MCF 10A (cell line): ENCODE measurements around the gene ADAMTSL3. TPM values are rescaled to one million over a fixed set of nuclear protein-coding genes. Genes with fewer than 3 reads are reported as not detected.
A peak's percentile ranks its signal among the peaks of the same experiment; 100 is the strongest.

Source experiments
- BruUV-seq: library from RNA; stranded (reverse); fragments of 400-500 nt; replicated peaks from 2 replicates; lab custom pipeline; 2021; lab: Mats Ljungman, UMichigan
- CTCF ChIA-PET: fragments of 300-600 bp; sonication (Branson Sonifier 250); formaldehyde crosslinking; extraction: SDS; loops from one replicate; lab custom pipeline; 2021; ENCODE audit warnings: antibody characterized with exemption, inconsistent platforms; lab: Yijun Ruan, JAX
- POLR2A ChIA-PET: fragments of 300-600, 350-650 bp; sonication (Branson Sonifier 250); formaldehyde crosslinking; extraction: SDS; loops from one replicate; lab custom pipeline; 2020; ENCODE audit warnings: antibody characterized with exemption, inconsistent platforms; lab: Yijun Ruan, JAX
- DNase-seq: peaks from one replicate; pipeline ENCODE4 v3.0.0-alpha.2; 2018; ENCODE audit not compliant: unreplicated experiment
- H3K27ac Mint-ChIP-seq: one replicate; pipeline ENCODE4 v1.8.0; 2022; ENCODE audit warnings: mild to moderate bottlenecking, low read depth, mixed read lengths; ENCODE audit not compliant: unreplicated experiment
- H3K27me3 Mint-ChIP-seq: one replicate; pipeline ENCODE4 v1.8.0; 2022; ENCODE audit warnings: mixed read lengths; ENCODE audit not compliant: insufficient read depth, unreplicated experiment
- H3K36me3 Mint-ChIP-seq: one replicate; pipeline ENCODE4 v1.8.0; 2022; ENCODE audit warnings: mild to moderate bottlenecking, moderate library complexity, mixed read lengths; ENCODE audit not compliant: insufficient read depth, unreplicated experiment
- H3K4me1 Mint-ChIP-seq: one replicate; pipeline ENCODE4 v1.8.0; 2022; ENCODE audit warnings: mixed read lengths; ENCODE audit not compliant: insufficient read depth, unreplicated experiment
- H3K4me3 Mint-ChIP-seq: one replicate; pipeline ENCODE4 v1.8.0; 2022; ENCODE audit warnings: mild to moderate bottlenecking, moderate library complexity, mixed read lengths; ENCODE audit not compliant: unreplicated experiment
- H3K9me3 Mint-ChIP-seq: one replicate; pipeline ENCODE4 v1.8.0; 2022; ENCODE audit warnings: mixed read lengths; ENCODE audit not compliant: unreplicated experiment
- CTCF ChIP-seq: fragments of 200-600 bp; IDR thresholded peaks from one replicate; pipeline ENCODE4 v1.8.0; 2022; ENCODE audit warnings: antibody characterized with exemption, mild to moderate bottlenecking; ENCODE audit not compliant: unreplicated experiment
- intact Hi-C: fragments of 100-400 bp; cut with micrococcal nuclease; formaldehyde crosslinking; loops from 2 replicates; pipeline ENCODE4 v1.14.1; 2022
- total RNA-seq: library from RNA; stranded (reverse); gene quantifications from 2 replicates; pipeline ENCODE4 v1.2.3, GENCODE V29; 2022

The ADAMTSL3 gene
- total RNA-seq, 1 experiment from 2014 or later, result 1.2 TPM

DNA sequence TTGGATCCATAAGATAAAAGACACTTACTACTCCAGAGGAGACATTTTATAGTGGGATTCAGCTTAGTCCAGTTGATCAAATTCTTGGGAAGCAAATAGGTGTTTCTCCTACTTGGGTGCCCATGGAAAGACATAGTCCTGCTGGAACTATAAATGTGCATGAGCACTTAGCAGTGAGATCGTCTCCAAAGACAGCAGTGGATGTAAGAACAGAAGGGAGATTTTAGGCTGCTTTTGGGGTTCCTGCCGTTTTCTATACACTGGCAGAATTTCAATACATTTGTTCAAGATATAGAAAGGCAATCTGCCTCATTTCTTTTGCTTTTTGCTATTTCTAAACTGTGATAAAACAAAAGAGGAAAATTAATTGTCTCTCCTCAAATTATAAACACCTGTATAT is 234.0 kb downstream of the ADAMTSL3 start:
- Mint-ChIP-seq H3K9me3 (no peaks in the 10 kb centered on the region), H3K36me3 (no peaks in the 10 kb centered on the region), H3K27me3 (no peaks in the 10 kb centered on the region), H3K4me1 (peaks cover 16% of the 10 kb centered on the region), H3K4me3 (no peak overlapping the region), H3K27ac (no peak overlapping the region)
- ChIA-PET CTCF (interaction anchor here (1.2 kb wide), 1 partner anchor 147 kb away, joined by 4 read pairs; no protein-coding TSS in a partner anchor), POLR2A (interaction anchor here (1.0 kb wide), 1 partner anchor 44 kb away, joined by 5 read pairs; no protein-coding TSS in a partner anchor)
- no TSS peak for BruUV-seq
- DNase-seq, result no peak
- TF ChIP-seq CTCF, result no peak
- intact Hi-C loops, result no loop called here

- Mint-ChIP-seq H3K36me3 (no peaks in the 10 kb centered on the region), H3K4me3 (no peak overlapping the region), H3K9me3 (no peaks in the 10 kb centered on the region), H3K27me3 (no peaks in the 10 kb centered on the region), H3K4me1 (peaks cover 16% of the 10 kb centered on the region), H3K27ac (no peak overlapping the region)
- peak; percentile 6 for DNase-seq
- ChIA-PET POLR2A (interaction anchor here (0.8 to 2.1 kb wide), 12 partner anchors 8 to 304 kb away, joined by 3 to 5 read pairs (median 4); no protein-coding TSS in a partner anchor), CTCF (interaction anchor here (0.7 to 0.8 kb wide), 4 partner anchors 8 to 241 kb away, joined by 3 to 5 read pairs (median 3); no protein-coding TSS in a partner anchor)
- no peak for TF ChIP-seq CTCF
- no TSS peak for BruUV-seq
- intact Hi-C loops, result no loop called here
These were observed 236.1 kb downstream of the ADAMTSL3 start for GRCh38 chr15:83889995-83890394.

DNA sequence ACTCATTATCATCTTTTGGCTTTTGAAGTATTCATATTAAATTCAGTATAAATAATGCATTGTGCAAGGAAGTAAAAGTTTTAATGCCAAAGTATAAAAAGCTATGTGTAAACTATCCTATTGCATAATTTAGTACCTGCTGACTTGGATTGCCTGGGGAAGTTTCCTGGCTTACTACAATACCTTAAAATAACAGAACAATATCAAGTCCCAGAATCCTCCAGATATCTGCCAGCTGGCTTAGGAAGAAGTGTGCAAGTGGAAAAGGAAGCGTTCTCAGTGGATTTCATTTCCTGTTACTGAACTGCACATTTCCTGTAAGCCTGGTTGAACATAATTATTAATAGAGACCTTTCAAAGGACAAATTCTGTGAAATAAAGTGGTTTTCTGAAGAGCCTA is 236.7 kb downstream of the ADAMTSL3 start:
- peak; percentile 61 for DNase-seq
- BruUV-seq, result no TSS peak
- no peak overlapping the region for H3K4me3 Mint-ChIP-seq
- no peaks in the 10 kb centered on the region for H3K27me3 Mint-ChIP-seq
- TF ChIP-seq CTCF, result no peak
- ChIA-PET POLR2A (interaction anchor here (0.8 to 2.1 kb wide), 12 partner anchors 9 to 304 kb away, joined by 3 to 5 read pairs (median 4); no protein-coding TSS in a partner anchor), CTCF (interaction anchor here (0.7 to 0.8 kb wide), 3 partner anchors 9 to 242 kb away, joined by 3 read pairs; no protein-coding TSS in a partner anchor)
- H3K36me3 Mint-ChIP-seq, result no peaks in the 10 kb centered on the region
- peak overlapping the region; percentile 12 for H3K27ac Mint-ChIP-seq
- intact Hi-C loops, result no loop called here
- H3K4me1 Mint-ChIP-seq, result peaks cover 16% of the 10 kb centered on the region
- no peaks in the 10 kb centered on the region for H3K9me3 Mint-ChIP-seq

DNA sequence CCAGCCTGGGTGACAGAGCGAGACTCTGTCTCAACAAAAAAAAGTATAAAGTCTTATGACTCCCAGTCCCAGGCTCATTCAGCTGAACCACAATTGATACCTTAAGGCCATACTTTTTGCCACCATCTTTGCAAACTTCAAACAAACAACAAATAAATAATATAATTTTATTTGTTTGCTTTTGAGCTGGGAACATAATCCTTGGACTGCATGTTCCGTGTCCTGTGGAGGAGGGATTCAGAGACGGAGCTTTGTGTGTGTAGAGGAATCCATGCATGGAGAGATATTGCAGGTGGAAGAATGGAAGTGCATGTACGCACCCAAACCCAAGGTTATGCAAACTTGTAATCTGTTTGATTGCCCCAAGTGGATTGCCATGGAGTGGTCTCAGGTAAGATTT is 238.6 kb downstream of the ADAMTSL3 start:
- H3K9me3 Mint-ChIP-seq, result no peaks in the 10 kb centered on the region
- intact Hi-C loops, result no loop called here
- H3K27me3 Mint-ChIP-seq, result no peaks in the 10 kb centered on the region
- no peak overlapping the region for H3K4me3 Mint-ChIP-seq
- TF ChIP-seq CTCF, result no peak
- ChIA-PET CTCF (no interaction called here), POLR2A (interaction anchor here (0.7 kb wide), 1 partner anchor 123 kb away, joined by 3 read pairs; no protein-coding TSS in a partner anchor)
- no peaks in the 10 kb centered on the region for H3K36me3 Mint-ChIP-seq
- DNase-seq, result no peak
- BruUV-seq, result no TSS peak
- peaks cover 16% of the 10 kb centered on the region for H3K4me1 Mint-ChIP-seq
- H3K27ac Mint-ChIP-seq, result no peak overlapping the region
